GM18868 (cell line): ENCODE results near the gene KIF6.

Source experiments
- ATAC-seq: cut with Tn5 transposase; IDR thresholded peaks from one replicate; pipeline ENCODE4 v1.9.1; 2021; ENCODE audit warnings: mild to moderate bottlenecking, moderate library complexity; ENCODE audit not compliant: unreplicated experiment

KIF6 gene

DNA sequence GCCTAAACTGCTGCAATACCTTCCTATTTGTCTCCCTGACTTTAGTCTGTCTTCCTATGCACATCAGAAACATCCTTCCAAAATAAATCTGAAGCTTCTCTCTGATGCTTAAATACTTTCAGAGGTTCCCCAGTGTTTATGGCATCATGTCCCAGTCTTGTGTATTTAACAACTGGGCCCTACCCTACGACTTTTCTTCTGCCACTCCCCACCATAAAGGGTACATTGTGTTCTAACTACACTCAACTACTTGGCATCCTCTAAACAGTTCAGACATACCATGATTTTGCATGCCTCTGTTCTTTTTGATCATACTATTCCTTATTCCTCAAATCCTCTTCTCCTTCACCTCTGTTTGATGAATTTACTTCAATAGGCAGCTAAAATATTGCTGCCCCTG, 259.7 kb downstream of the KIF6 start:
- no peak for ATAC-seq

GRCh38 chr6:39464067-39464466, 261.1 kb downstream of the KIF6 start:
- no peak for ATAC-seq

- no peak for ATAC-seq
Measured at GRCh38 chr6:39453956-39454524, 271.2 kb downstream of the KIF6 start.

DNA sequence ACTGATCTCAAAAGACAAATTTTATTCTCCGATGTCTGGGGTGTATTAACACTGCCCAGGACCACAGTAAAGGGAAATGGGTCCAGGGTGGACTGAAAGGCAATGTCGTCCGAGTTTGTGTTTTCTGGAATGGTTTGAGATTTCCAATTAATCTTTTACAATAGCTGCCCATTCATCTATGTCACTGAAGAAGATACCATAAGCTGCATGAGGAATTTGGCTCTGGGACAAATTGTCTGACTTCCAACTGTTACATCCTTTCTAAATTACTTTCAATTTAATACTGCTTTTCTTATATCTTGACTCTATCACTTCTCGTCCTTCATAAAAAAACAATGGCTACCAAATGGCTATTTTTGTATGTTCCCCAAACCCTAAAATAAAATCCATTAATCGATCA, 272.0 kb downstream of the KIF6 start:
- no peak for ATAC-seq

GRCh38 chr6:39452306-39453145, 272.7 kb downstream of the KIF6 start:
- ATAC-seq = no peak

- ATAC-seq = no peak
Measured at GRCh38 chr6:39451831-39452230, 273.4 kb downstream of the KIF6 start.

GRCh38 chr6:39449022-39449421, 276.2 kb downstream of the KIF6 start:
- ATAC-seq = no peak

GRCh38 chr6:39446909-39447308, 278.3 kb downstream of the KIF6 start:
- ATAC-seq = no peak

- no peak for ATAC-seq
Measured at GRCh38 chr6:39445667-39446066, 279.5 kb downstream of the KIF6 start.

DNA sequence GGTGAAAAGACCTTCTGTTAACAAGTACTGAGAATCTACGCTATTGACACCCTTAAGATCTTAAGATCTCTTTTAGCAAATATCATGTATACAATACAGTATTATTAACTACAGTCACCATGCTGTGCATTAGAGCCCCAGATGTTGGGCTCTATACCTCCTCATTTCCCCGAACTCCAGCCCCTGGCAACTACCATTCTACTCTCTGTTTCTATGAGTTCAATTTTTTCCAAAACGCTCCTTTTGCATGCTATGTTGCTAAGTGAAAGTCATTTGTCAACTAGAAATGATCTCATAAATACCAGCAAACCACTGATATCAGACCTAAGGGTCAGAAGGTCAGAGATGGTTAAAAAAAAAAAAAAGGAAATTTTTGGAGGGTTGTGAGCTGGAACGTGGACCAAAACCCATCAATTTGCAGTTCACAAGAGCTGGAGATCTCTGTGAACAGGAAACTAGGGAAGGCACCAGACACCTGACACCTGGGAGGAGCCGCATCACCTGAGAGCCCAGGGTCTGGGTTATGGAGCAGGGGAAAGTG, 280.7 kb downstream of the KIF6 start:
- no peak for ATAC-seq

GRCh38 chr6:39441986-39442385, 283.2 kb downstream of the KIF6 start:
- no peak for ATAC-seq

- no peak for ATAC-seq
Measured at GRCh38 chr6:39441301-39441700, 283.9 kb downstream of the KIF6 start.

- ATAC-seq = no peak
Measured at GRCh38 chr6:39440039-39440426, 285.2 kb downstream of the KIF6 start.

- no peak for ATAC-seq
Measured at GRCh38 chr6:39439342-39440038, 285.7 kb downstream of the KIF6 start.

DNA sequence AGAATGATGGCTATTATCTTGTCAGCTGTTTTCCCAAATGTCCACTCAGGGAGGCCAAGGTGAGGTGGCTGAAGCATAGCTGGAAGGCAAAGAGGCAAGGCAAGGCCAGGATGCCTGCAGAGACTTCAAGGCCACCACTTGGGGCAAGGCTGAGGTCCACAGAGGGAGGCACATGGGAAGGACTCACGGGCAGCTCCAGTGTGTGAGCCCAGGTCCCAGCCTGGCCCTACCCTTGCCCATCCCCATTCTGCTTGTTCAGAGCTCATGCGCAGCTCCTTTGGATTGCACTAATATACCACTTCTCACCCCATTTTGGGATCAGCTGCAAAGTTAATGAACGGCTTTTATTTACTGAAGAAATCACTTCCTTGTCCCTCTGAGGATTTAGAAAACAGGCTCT, 291.6 kb downstream of the KIF6 start:
- ATAC-seq = no peak

GRCh38 chr6:39432330-39433025, 292.7 kb downstream of the KIF6 start:
- ATAC-seq = no peak

- no peak for ATAC-seq
Measured at GRCh38 chr6:39430871-39431523, 294.2 kb downstream of the KIF6 start.

DNA sequence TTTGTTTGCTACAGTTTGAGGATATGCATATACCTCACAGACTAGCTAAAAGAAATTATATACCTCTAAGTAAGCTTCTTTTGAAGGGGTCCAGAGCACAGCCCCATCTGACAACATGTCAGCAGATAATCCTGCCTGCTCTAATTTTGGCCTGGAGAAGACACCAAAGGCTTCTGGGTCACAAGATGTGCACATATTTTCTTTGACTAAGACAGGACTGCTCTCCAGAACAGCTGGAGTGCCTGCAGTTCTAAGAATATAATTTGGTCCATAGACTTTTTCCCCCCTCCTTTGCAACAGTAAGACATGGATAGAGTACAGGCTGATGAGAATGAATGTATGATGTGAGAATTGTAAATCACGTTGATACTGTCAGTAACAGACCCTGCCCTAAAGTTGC, 294.8 kb downstream of the KIF6 start:
- ATAC-seq = no peak

DNA sequence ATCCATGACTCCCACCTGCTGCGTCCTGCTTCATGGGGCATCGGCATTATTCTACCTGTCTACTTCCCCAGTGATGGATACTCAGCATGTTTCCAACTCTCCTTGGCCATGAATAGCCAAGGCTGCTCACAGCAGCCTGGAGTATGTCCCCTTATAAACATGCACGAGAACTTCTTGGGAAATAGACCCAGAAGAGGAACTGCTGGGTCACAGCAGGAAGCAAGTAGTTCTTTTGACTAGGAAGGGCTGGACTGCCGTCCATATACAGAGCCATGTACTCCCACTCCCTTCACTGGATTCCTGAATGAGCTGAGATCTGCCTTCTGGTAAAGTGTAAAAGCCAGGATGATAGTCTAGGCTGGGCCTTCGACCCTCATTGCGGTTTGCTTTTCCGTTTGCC, 296.4 kb downstream of the KIF6 start:
- no peak for ATAC-seq

GRCh38 chr6:39428152-39428551, 297.1 kb downstream of the KIF6 start:
- ATAC-seq = no peak

DNA sequence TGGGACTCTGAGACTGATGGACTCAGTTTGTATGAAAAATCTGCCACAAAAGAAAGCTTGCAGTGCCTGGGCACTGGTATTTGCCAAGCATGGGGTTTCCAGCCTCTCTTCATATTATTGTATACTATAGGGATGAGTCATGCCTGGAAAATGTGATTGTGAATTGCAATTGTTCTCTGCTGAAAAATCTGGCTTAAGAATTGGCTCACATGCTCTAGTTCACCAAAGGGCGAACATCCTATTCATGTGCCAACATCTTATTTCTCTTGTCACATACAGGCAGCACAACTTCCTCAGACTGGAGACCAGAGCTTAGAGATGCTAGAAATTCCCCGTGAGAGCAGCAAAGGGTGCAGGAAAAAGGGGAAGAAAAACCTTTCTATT, 299.1 kb downstream of the KIF6 start:
- no peak for ATAC-seq
